Tibial nerve (tissue), 4 donors: ENCODE results near the gene EGFL7.

Experiments used
- CTCF ChIP-seq, 5 experiments: fragments of 200-600 bp in 3 of 5; fragments of 450-650 bp in 2 of 5; sonication (generic) in 3 of 5; IDR thresholded peaks; one replicate each; pipeline ENCODE4 v1.5.1; 2016 to 2019; ENCODE audit warnings: antibody characterized with exemption in 5 of 5, mild to moderate bottlenecking in 3 of 5, moderate library complexity in 2 of 5
- EP300 ChIP-seq, 2 donors: sonication (generic); formaldehyde crosslinking; IDR thresholded peaks; one replicate each; pipeline ENCODE4 v1.6.1; 2017; ENCODE audit warnings: antibody characterized with exemption in 2 of 2, mild to moderate bottlenecking in 1 of 2
- POLR2A ChIP-seq, 2 donors: fragments of 450-650 bp; IDR thresholded peaks; one replicate each; pipeline ENCODE4 v1.6.1; 2017; ENCODE audit warnings: antibody characterized with exemption in 2 of 2, mild to moderate bottlenecking in 2 of 2, moderate library complexity in 2 of 2

GRCh38 chr9:136662326-136662655 is 425 bp upstream of the EGFL7 start:
- TF ChIP-seq CTCF (IDR thresholded peaks at IDR 0.05) (no peak), EP300 (IDR thresholded peaks at IDR 0.05) (no peak), POLR2A (IDR thresholded peaks at IDR 0.05) (no peak)
